NCI-H1417 treated with DMSO at 0.1 percent for 48 hours (cell line): ENCODE results near the gene MCTS1.
A peak's percentile ranks its signal among the peaks of the same experiment; 100 is the strongest.
"Not testable (repeated sequence)": the region's sequence is repeated elsewhere in the genome, so short reads cannot be mapped to it uniquely, and the experiment has no call there.

Experiments used
- DNase-seq: peaks from one replicate; lab custom pipeline; 2025; lab: John Stamatoyannopoulos, UW

The MCTS1 gene, protein sequence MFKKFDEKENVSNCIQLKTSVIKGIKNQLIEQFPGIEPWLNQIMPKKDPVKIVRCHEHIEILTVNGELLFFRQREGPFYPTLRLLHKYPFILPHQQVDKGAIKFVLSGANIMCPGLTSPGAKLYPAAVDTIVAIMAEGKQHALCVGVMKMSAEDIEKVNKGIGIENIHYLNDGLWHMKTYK

GRCh38 chrX:120603707-120604360 is at the start of gene MCTS1:
Gene MCTS1, plus strand, starts transcription at chrX:120604101. Its CDS starts 136 bp downstream, at chrX:120604237.
- DNase-seq: peak; percentile 87

DNA sequence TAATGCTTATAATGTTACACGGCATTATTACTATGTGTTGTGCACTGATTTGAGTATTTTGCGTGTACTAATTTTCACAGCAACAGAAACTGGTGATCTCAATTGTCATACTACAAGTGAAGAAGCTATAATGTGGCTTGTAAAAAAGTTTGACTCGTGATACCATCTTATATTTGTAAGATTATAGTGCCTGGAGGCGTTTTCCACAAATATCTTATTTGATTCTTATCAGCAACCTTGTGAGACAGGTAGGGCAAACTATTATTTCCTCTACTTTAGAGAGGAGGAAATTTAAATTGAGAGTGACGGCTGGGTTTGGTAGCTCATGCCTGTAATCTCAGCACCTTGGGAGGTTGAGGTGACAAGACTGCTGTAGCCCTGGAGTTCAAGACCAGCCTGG is 47.6 kb upstream of the MCTS1 start:
- no peak for DNase-seq

- DNase-seq: no peak
These were observed 44.1 kb upstream of the MCTS1 start for GRCh38 chrX:120559804-120560203.

GRCh38 chrX:120560405-120560841 is 43.5 kb upstream of the MCTS1 start:
- no peak for DNase-seq

DNA sequence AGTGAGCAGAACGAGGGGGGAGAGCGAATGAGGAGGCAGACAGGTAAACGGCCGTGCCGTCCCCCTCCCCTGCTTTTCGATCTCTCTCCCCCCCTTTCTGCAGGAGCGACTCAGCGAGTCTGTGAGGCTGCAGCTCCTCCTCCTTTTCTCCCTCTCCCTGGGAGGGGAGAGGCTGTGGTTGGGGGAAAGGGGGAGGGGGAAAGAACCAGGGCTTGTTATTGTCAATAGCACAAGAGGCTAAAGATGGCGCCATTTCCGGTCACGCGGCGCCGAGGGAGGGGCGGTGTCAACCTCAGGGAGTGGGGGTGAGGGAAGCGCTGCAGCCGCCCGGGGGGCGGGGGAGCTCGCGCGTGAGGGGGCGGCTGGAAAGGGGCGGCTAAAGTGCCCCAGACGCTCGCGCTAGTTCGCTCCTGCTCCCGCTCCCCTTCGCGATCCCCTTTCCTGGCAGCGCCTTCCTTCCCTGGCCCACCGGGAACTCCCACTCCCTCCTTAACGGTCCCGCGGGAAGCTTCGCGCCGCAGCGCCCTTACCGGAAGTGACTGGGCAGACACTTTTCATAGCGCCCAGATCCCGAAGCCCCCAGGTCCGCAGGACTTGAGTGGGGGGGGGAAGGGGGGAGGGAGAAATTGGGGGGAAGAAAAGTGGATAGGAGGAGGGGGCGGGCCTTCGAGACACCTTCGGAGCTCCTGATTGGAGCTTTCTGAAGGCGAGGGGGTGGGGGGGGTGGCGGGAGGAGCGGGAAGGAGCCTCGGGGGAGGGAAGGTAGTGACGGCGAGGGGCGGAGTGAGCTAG is 42.9 kb upstream of the MCTS1 start, which contains the start of gene CUL4B:
Gene CUL4B, minus strand, starts transcription at position 121 of the 792 bp plus-strand sequence. CDS start 324 bp downstream, outside the sequence.
- DNase-seq: peak; percentile 67

GRCh38 chrX:120561634-120562568 is 42.0 kb upstream of the MCTS1 start:
- no peak for DNase-seq

DNA sequence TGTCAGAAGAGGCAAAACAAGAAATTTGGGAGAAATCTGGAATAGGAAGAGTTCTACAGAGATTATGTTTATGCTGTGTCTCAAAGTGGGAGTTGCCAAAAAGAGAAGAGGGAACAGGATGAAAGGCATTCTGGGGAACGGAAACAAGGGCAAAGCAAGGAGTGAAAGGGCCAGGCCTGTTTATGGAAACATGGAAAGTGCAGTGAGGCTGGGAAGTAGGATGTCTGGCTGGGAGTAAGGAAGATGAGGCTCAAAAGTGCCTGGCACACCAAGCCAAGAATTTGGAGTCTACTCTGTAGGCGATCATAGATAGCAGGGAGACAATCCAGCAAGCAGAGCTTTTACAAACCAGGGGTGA is 41.4 kb upstream of the MCTS1 start:
- DNase-seq: no peak

DNA sequence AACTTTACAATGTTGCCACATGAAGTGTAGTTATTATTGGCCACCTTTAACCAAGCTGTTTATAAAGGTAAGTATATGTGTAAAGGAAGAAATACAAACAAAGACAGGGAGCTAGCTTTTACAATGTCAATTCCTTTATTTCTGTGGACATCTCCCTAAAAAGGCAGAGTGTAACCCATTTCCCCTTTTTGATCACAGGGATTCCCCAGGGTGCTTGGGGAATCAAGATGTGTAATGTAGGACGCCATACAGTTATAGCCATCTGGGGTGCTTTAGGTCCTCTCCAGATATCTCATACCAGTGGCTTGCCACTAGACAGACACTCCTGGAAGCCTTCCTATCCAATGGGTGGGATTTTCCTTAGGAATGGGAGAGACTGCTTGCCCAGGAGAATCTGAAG is 39.0 kb upstream of the MCTS1 start:
- no peak for DNase-seq

DNA sequence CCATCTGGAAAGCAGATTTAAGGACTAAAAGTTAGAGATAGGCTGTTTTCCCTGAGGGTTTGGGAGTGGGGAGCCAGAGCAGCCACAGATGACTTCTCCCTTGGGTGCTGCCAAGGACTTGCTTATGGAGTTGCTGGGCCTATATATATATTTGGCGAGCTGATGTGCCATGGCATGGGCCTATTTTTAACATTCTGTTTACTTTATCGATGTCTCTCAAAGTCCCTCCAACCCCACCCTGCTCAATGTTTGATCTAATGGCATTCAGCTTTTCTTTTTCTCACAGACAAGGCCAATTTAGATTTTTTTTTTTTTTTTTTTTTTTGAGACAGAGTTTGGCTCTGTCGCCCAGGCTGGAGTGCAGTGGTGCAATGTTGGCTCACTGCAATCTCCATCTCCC is 37.1 kb upstream of the MCTS1 start:
- no peak for DNase-seq

DNA sequence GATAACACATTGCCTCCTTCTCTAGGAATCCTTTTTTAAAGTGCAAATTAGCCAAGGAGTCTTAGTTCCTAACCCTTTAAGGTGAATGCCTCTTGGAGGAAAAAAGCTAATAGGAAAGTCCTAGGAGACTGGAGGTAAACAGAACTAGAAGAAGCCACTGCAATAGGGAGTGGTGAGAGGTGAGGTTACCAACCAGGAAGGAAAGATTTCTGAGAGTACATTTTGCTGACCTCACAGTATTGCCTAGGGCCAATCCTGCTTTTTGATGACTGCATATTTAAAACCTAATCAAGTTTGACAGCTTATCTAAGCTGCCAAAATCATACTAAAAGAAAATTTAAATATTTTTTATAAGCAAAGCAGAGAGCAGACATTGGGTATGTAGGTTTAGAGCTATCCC is 35.9 kb upstream of the MCTS1 start:
- DNase-seq: no peak

- no peak for DNase-seq
These were observed 35.3 kb upstream of the MCTS1 start for GRCh38 chrX:120568609-120569008.

DNA sequence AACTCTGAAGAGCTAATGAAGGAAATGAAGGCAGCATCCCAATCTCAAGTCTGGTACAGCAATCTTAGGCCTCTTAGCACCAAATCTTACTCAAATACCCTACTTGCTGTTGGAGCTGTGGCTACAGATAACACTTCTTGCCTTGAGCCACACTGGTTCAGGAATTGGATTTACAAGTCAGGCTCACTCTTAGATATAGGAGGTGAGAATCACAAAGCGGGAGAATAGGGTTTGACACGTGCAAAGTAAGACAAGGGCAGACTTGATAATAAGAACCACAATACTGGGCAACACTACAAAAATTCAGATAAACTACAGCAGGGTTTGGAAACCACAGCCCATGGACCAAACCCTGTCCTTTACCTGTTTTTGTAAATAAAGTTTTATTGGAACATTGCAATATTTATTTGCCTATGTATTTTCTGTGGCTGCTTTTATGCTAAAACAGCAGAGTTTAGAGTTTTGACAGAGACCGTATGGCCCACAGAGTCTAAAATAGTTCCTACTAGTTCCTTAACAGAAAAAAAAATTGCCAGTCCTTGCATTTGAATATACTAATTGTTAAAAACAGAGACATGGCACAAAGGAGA is 33.8 kb upstream of the MCTS1 start:
- no peak for DNase-seq

- not testable (repeated sequence) for DNase-seq
These were observed 30.1 kb upstream of the MCTS1 start for GRCh38 chrX:120573806-120574205.

DNA sequence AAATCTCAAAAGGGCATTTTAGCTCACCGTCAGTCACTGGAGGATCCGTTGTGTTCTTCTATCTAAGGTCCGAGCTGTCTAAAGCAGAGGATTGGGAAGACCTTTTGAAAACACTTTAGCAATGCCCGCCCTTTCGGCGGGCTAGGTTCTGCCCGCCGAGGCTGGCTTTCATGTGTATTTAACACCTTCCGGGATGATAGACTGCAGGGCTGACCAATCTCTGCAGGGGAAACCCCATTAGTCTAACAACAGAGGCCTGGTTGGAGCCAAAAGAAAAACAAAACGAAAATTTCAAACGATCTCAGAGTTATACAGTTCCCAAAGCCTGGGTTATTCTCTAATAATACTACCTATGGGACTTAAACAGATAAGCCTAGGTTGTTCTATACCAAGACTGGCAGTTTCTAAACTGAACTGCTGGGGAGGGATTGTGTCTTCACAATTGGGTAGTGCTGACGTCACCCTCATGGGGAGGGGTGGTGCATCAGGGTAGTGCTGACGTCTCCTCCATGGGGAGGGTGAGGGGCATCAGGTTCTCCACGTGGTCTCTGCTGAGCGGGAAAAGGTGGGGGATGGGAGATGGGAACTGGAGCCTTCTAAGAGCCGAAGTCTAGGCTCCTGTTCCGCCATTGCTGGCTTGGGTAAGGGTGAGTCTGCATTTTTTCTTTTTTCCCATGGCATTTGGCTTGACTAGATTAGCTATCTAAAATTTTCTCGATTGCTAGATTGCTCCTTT is 28.4 kb upstream of the MCTS1 start:
- DNase-seq: no peak

DNA sequence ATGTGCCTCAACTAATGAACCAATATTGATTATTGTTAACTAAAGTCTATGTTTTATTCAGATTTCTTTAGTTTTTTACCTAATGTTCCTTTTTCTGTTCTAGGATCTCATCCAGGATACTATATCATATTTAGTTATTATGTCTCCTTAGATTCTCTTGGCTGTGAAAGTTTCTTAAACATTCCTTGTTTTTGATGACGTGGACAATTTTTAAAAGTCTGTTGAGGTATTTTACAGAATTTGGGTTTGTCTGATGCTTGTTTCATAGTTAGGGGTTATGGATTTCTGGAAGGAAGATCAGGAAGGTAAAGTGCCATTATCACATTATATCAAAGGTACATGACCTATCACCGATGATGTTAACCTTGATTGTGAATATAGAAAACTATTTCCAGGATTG is 18.2 kb upstream of the MCTS1 start:
- no peak for DNase-seq

DNA sequence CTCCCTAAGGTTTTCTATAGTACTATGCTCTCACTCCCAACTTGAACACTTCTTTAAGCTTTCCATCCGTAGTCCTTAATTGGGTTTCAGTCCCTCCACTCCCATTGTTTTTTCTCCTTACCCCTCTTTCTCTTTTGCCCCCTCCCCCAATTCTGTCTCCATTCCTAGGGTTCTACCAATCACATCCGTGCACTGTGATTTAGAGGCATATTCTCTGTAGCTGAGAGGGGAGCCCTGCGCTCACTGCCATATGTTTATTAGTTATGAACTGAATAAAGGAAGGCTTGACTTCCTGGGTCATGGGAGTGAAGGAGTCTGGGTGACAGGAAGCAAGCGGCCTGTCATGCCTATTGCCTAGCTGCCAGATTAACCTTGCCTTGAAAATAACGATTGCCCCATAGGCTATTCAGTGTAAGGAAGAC is 471 bp downstream of the MCTS1 start:
- no peak for DNase-seq

DNA sequence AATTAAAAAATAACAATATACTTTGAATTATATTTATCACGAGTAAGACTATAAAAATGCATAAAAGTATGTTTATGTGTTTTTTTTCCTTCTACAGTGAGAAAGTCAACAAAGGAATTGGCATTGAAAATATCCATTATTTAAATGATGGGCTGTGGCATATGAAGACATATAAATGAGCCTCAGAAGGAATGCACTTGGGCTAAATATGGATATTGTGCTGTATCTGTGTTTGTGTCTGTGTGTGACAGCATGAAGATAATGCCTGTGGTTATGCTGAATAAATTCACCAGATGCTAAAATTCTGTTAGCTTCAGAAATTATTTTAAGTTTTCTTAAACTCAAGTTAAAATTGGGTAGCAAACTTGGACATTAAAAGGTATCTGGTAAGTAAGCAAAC is 8.2 kb downstream of the MCTS1 start:
- DNase-seq: no peak

DNA sequence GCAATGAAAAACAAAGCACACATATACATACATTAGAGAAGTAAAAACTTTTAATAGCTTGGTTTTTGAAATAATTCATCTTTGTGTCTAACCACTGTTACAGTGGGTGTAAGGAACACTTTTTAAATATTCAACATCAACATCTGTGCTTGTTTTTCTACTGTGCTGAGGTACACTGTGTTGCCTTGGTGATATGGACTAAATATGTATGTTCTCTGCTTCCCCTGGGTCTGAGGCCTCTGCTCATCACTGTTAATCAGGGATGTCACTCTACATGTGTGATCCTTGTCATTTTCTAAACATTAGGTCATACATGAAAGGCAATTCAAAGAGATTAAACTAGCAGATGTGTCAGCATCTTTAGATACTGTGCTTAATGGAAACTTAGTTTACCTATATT is 10.9 kb downstream of the MCTS1 start:
- DNase-seq: no peak

- DNase-seq: no peak
These were observed 14.2 kb downstream of the MCTS1 start for GRCh38 chrX:120617996-120618630.

GRCh38 chrX:120625371-120625770 is 21.5 kb downstream of the MCTS1 start:
- no peak for DNase-seq
